A549 (cell line): ENCODE results near the gene CDK7. TPM values are rescaled to one million over a fixed set of nuclear protein-coding genes. Genes with fewer than 3 reads are reported as not detected.

ENCODE experiments used
- ATAC-seq, 2 experiments: fragments of 200-7000 bp in 1 of 2; fragments of >200 bp in 1 of 2; cut with Nextera tagmentation in 1 of 2; cut with Tn5 transposase in 1 of 2; 3 replicates each; pipeline versions ENCODE4 v1.8.0 to v1.9.1; 2018 to 2020; ENCODE audit warnings: mild to moderate bottlenecking in 1 of 2, moderate library complexity in 1 of 2
- CTCF ChIA-PET: fragments of 300-600 bp; sonication (Branson Sonifier 250); formaldehyde crosslinking; extraction: SDS; loops from one replicate; lab custom pipeline; 2021; ENCODE audit warnings: antibody characterized with exemption, inconsistent platforms; lab: Yijun Ruan, JAX
- POLR2A ChIA-PET: fragments of 350-600 bp; formaldehyde crosslinking; extraction: SDS; loops from one replicate; lab custom pipeline; 2021; ENCODE audit warnings: antibody characterized with exemption, inconsistent platforms; lab: Yijun Ruan, JAX
- DNase-seq, 2 experiments: peaks; one replicate each; pipeline versions ENCODE4 v3.0.0 to v3.0.0-alpha.2; 2011 to 2016; ENCODE audit warnings: low read depth in 1 of 2, low spot score in 1 of 2
- FAIRE-seq: peaks from 2 replicates; lab custom pipeline; 2011; peaks lifted over from hg19 to GRCh38; lab: Jason Lieb, UNC
- H3K27ac ChIP-seq, 2 experiments: fragments of >200 bp; sonication (Bioruptor Twin); formaldehyde crosslinking; 3 replicates each; pipeline ENCODE4 v1.5.1; 2016 to 2017
- H3K4me1 ChIP-seq: fragments of >200 bp; sonication (Bioruptor Twin); formaldehyde crosslinking; 3 replicates; pipeline ENCODE4 v1.6.1; 2016
- H3K4me2 ChIP-seq: fragments of >200 bp; sonication (Bioruptor Twin); formaldehyde crosslinking; 3 replicates; pipeline ENCODE4 v1.6.1; 2016
- H3K4me3 ChIP-seq: fragments of >200 bp; sonication (Bioruptor Twin); formaldehyde crosslinking; 3 replicates; pipeline ENCODE4 v1.5.1; 2016
- H3K9me3 ChIP-seq: fragments of >200 bp; sonication (Bioruptor Twin); formaldehyde crosslinking; 3 replicates; pipeline ENCODE4 v1.6.1; 2016
- BCL3 ChIP-seq: fragments of >200 bp; sonication (Bioruptor Twin); formaldehyde crosslinking; IDR thresholded peaks from 3 replicates; pipeline ENCODE4 v1.6.1; 2016
- CBX2 ChIP-seq: fragments of 200-600 bp; sonication (generic); IDR thresholded peaks from 2 replicates; pipeline ENCODE4 v1.6.1; 2016; ENCODE audit warnings: low read depth, mild to moderate bottlenecking, borderline replicate concordance
- CBX8 ChIP-seq: fragments of 200-600 bp; sonication (generic); IDR thresholded peaks from 2 replicates; pipeline ENCODE4 v1.6.1; 2016
- CHD2 ChIP-seq: fragments of 150-350 bp; IDR thresholded peaks from 2 replicates; pipeline ENCODE4 v1.6.1; 2014; ENCODE audit warnings: low read length; ENCODE audit not compliant: partially characterized antibody
- CHD4 ChIP-seq: fragments of 200-600 bp; sonication (generic); IDR thresholded peaks from 2 replicates; pipeline ENCODE4 v1.6.1; 2016; ENCODE audit warnings: antibody characterized with exemption, mild to moderate bottlenecking, borderline replicate concordance
- CTCF ChIP-seq: fragments of >200 bp; sonication (Bioruptor Twin); formaldehyde crosslinking; IDR thresholded peaks from 3 replicates; pipeline ENCODE4 v1.5.1; 2016
- EHF ChIP-seq: fragments of 250-450 bp; sonication (Bioruptor Pico); IDR thresholded peaks from 2 replicates; pipeline ENCODE4 v1.5.0; 2020; ENCODE audit warnings: mild to moderate bottlenecking
- EHMT2 ChIP-seq: fragments of 200-600 bp; sonication (generic); IDR thresholded peaks from 2 replicates; pipeline ENCODE4 v1.6.1; 2016; ENCODE audit warnings: antibody characterized with exemption, low read depth, mild to moderate bottlenecking, moderate library complexity
- EP300 ChIP-seq, 2 experiments: fragments of >200 bp; sonication (Bioruptor Twin); formaldehyde crosslinking; IDR thresholded peaks; 2 replicates in 1 of 2; 3 replicates in 1 of 2; pipeline ENCODE4 v1.6.1; 2016 to 2017
- ESRRA ChIP-seq: fragments of 150-350 bp; IDR thresholded peaks from 2 replicates; pipeline ENCODE4 v1.6.1; 2014; ENCODE audit warnings: mild to moderate bottlenecking, low read length, borderline replicate concordance
- FOSL2 ChIP-seq, 2 experiments: fragments of 450-650 bp in 1 of 2; fragments of >200 bp in 1 of 2; sonication (Bioruptor Twin) in 1 of 2; formaldehyde crosslinking; IDR thresholded peaks; 2 replicates each; pipeline versions ENCODE4 v1.5.0 to v1.6.1; 2016 to 2020; ENCODE audit warnings: mild to moderate bottlenecking in 1 of 2, moderate library complexity in 1 of 2
- FOXS1 ChIP-seq: fragments of 250-450 bp; sonication (Bioruptor Pico); IDR thresholded peaks from 2 replicates; pipeline ENCODE4 v1.5.0; 2020; ENCODE audit warnings: mild to moderate bottlenecking, moderate library complexity
- GATA3 ChIP-seq: IDR thresholded peaks from 2 replicates; pipeline ENCODE4 v1.6.1; 2012; ENCODE audit warnings: borderline replicate concordance
- HEYL ChIP-seq: fragments of 250-450 bp; sonication (Bioruptor Pico); IDR thresholded peaks from 2 replicates; pipeline ENCODE4 v1.8.0; 2021; ENCODE audit warnings: mild to moderate bottlenecking, moderate library complexity
- HMGXB4 ChIP-seq: fragments of 250-450 bp; sonication (Bioruptor Pico); IDR thresholded peaks from 2 replicates; pipeline ENCODE4 v1.5.0; 2021; ENCODE audit warnings: mild to moderate bottlenecking, moderate library complexity, borderline replicate concordance
- HOXA7 ChIP-seq: fragments of 250-450 bp; sonication (Bioruptor Pico); IDR thresholded peaks from 2 replicates; pipeline ENCODE4 v1.5.0; 2020; ENCODE audit warnings: mild to moderate bottlenecking, moderate library complexity
- HOXB13 ChIP-seq: fragments of 250-450 bp; sonication (Bioruptor Pico); IDR thresholded peaks from 2 replicates; pipeline ENCODE4 v1.5.0; 2020; ENCODE audit warnings: low read depth, mild to moderate bottlenecking, moderate library complexity
- KDM1A ChIP-seq: fragments of 200-600 bp; sonication (generic); IDR thresholded peaks from 2 replicates; pipeline ENCODE4 v1.6.1; 2016; ENCODE audit warnings: low read depth, mild to moderate bottlenecking
- MAZ ChIP-seq: fragments of 150-350 bp; IDR thresholded peaks from 2 replicates; pipeline ENCODE4 v1.6.1; 2014; ENCODE audit warnings: antibody characterized with exemption, low read depth, low read length, borderline replicate concordance
- MYC ChIP-seq: IDR thresholded peaks from 2 replicates; pipeline ENCODE4 v1.6.1; 2012; ENCODE audit warnings: mild to moderate bottlenecking, inconsistent platforms, low read length, improper control_type of control experiment, borderline replicate concordance
- NR3C1 ChIP-seq: fragments of >200 bp; sonication (Bioruptor Twin); formaldehyde crosslinking; IDR thresholded peaks from 3 replicates; pipeline ENCODE4 v1.6.1; 2017
- RNF2 ChIP-seq: fragments of 200-600 bp; sonication (generic); IDR thresholded peaks from 2 replicates; pipeline ENCODE4 v1.6.1; 2016; ENCODE audit warnings: low read depth, mild to moderate bottlenecking, antibody characterized with exemption, moderate library complexity, borderline replicate concordance
- SMC3 ChIP-seq: fragments of >200 bp; sonication (Bioruptor Twin); formaldehyde crosslinking; IDR thresholded peaks from 3 replicates; pipeline ENCODE4 v1.6.1; 2018; ENCODE audit warnings: inconsistent platforms
- SREBF2 ChIP-seq: fragments of 450-650 bp; IDR thresholded peaks from 2 replicates; pipeline ENCODE4 v1.6.1; 2014; ENCODE audit warnings: mild to moderate bottlenecking, moderate library complexity
- TFCP2L1 ChIP-seq: fragments of 250-450 bp; sonication (Bioruptor Pico); IDR thresholded peaks from 2 replicates; pipeline ENCODE4 v1.5.0; 2021; ENCODE audit warnings: mild to moderate bottlenecking
- WGBS: methylation state at CpG from one replicate; pipeline ENCODE4 v1.1.6; 2017; ENCODE audit errors: missing lambda C conversion rate; 5-methylcytosine and 5-hydroxymethylcytosine counted together
- polyA plus RNA-seq, 4 experiments: library from polyadenylated mRNA; depleted of rRNA in 3 of 4; stranded (reverse); fragments of >200 nt; fragmentation: RNase III in 1 of 4; extraction: RNeasy Plus Mini Kit Qiagen cat#74134 plus additional on column Dnase treatment in 1 of 4; gene quantifications; 2 replicates in 3 of 4; 3 replicates in 1 of 4; pipeline ENCODE4 v1.2.3, GENCODE V29; 2011 to 2017

CDK7 gene
- polyA plus RNA-seq, 2 of the 4 experiments (the other 2 are of a cell fraction) = 63.6 to 118 TPM

- Histone ChIP-seq H3K4me3 (no peak overlapping the region), H3K9me3 (no peaks in the 10 kb centered on the region), H3K4me2 (peak overlapping the region; percentile 39), H3K4me1 (peaks cover 13% of the 10 kb centered on the region; the same call in 2 of the 3 replicates), H3K27ac (peak overlapping the region; percentile 21 to 43; a peak in 1 of 6 replicates)
- no peak for FAIRE-seq
- ChIA-PET CTCF (interaction anchor here (1.0 kb wide), 1 partner anchor 113 kb away, joined by 3 read pairs; the partner anchor contains the start of gene SLC30A5), POLR2A (no interaction called here)
- peak in 1 of 2 experiments; percentile 53; a peak in 3 of 6 replicates for ATAC-seq
- TF ChIP-seq EP300 (IDR thresholded peaks at IDR 0.05) (0 out of 5 replicates have a peak, but pooled peaks of 1 of the 2 experiments have one; percentile 18), BCL3 (no peak), SMC3 (no peak), ESRRA (no peak), CHD4 (no peak), KDM1A (no peak), CBX2 (no peak), RNF2 (no peak), FOXS1 (no peak), HEYL (CRISPR knock-in tag) (no peak), CBX8 (no peak), GATA3 (peak; percentile 31; the same call in 1 of the 2 replicates), CTCF (no peak)
- peak in 1 of 2 experiments; percentile 35 for DNase-seq
- WGBS = 77% methylated on average over 5 of the region's 5 CpGs
These were observed 28.0 kb upstream of the CDK7 start for GRCh38 chr5:69206528-69207190.

- CTCF ChIA-PET = interaction anchor here (0.8 kb wide), 1 partner anchor 59 kb away, joined by 3 read pairs; no protein-coding TSS in a partner anchor
- ATAC-seq = no peak
- H3K4me2 ChIP-seq = no peak overlapping the region
- no peak for DNase-seq
- H3K4me3 ChIP-seq = no peak overlapping the region
- WGBS = 51% methylated on average over 2 of the region's 2 CpGs
- TF ChIP-seq CBX2 (no peak), FOSL2 (IDR thresholded peaks at IDR 0.05) (no peak), FOSL2 (CRISPR knock-in tag; IDR thresholded peaks at IDR 0.05) (no peak), TFCP2L1 (CRISPR knock-in tag) (no peak), MYC (no peak), NR3C1 (no peak), MAZ (no peak), EHMT2 (no peak), SREBF2 (no peak), EHF (no peak), CHD2 (no peak), HOXB13 (CRISPR knock-in tag) (no peak), HMGXB4 (CRISPR knock-in tag) (no peak), HOXA7 (CRISPR knock-in tag) (no peak)
- no peak overlapping the region for H3K27ac ChIP-seq
- no peaks in the 10 kb centered on the region for H3K9me3 ChIP-seq
- H3K4me1 ChIP-seq = peaks cover 14% of the 10 kb centered on the region; the same call in 2 of the 3 replicates
- POLR2A ChIA-PET = no interaction called here
- FAIRE-seq = no peak
These were observed 25.1 kb upstream of the CDK7 start for GRCh38 chr5:69209602-69210001.
